ENCODE results near the gene HMCN2.

HMCN2 gene

DNA sequence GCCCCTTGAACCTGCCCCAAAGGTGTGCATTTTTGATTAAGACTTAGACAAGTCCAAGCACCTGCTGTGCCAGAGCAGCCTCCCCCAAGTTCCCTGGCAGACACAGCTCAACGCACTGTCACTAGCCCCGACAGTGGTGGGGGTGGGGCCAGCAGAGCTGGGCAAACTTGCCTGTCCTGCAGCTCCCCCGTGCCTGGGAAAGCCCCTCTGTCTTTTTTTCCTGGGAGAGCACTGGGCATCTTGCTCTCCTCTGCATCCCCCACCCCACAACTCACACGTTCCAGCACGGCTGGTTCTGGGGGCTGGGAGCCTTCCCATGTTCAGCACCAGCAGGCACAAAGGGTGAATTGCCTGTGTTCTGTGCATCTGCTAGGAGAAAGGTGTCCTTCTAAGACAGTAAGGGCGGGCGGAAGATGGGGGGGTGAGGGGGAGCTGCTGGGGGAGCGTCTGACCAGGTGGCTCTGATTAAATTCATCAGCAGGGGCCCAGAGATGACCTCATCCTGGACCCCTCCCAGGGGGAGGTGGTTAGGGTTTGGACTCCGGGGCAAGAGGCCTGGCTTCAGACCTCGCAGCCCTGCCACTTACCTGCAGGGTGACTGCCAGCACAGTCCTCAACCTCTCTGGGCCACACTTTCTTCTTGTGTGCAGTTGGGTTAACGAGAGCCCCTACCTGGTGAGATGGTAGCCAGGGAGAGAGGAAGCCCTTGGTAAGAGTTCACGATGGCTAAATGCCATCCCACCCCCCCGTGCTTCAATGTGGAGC lies 23.5 kb downstream of the HMCN2 start:
- Histone ChIP-seq H3F3A (ENCODE audit: low read depth) (no peaks in the 10 kb centered on the region), H3K4me1 (ENCODE audit: insufficient read depth, low read length, poor library complexity, severe bottlenecking) (no peaks in the 10 kb centered on the region), H3K9me3 (ENCODE audit: insufficient read depth, low read depth, low read length) (no peaks in the 10 kb centered on the region), H3K27me3 (ENCODE audit: insufficient read depth, low read length, poor library complexity, severe bottlenecking) (no peaks in the 10 kb centered on the region), H4K20me1 (ENCODE audit: insufficient read depth, low read length, poor library complexity, severe bottlenecking) (no peaks in the 10 kb centered on the region), H3K79me2 (ENCODE audit: insufficient read depth, low read length) (no peaks in the 10 kb centered on the region), H3K4me3 (ENCODE audit: low read length, poor library complexity, severe bottlenecking) (no peak overlapping the region), H2AFZ (ENCODE audit: low read length) (no peak overlapping the region), H3K9me2 (replicated peaks; ENCODE audit: low read depth, low read length) (no peaks in the 10 kb centered on the region), H3K36me3 (ENCODE audit: insufficient read depth, low read length) (no peaks in the 10 kb centered on the region), H3K4me2 (ENCODE audit: low read depth, low read length, poor library complexity, severe bottlenecking) (no peak overlapping the region), H3K9ac (ENCODE audit: low read depth, low read length, poor library complexity, severe bottlenecking) (no peak overlapping the region)
- TF ChIP-seq, protein P1, sequence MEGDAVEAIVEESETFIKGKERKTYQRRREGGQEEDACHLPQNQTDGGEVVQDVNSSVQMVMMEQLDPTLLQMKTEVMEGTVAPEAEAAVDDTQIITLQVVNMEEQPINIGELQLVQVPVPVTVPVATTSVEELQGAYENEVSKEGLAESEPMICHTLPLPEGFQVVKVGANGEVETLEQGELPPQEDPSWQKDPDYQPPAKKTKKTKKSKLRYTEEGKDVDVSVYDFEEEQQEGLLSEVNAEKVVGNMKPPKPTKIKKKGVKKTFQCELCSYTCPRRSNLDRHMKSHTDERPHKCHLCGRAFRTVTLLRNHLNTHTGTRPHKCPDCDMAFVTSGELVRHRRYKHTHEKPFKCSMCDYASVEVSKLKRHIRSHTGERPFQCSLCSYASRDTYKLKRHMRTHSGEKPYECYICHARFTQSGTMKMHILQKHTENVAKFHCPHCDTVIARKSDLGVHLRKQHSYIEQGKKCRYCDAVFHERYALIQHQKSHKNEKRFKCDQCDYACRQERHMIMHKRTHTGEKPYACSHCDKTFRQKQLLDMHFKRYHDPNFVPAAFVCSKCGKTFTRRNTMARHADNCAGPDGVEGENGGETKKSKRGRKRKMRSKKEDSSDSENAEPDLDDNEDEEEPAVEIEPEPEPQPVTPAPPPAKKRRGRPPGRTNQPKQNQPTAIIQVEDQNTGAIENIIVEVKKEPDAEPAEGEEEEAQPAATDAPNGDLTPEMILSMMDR (conservative IDR thresholded peaks at IDR 0.05; ENCODE audit: low read length): no peak
- TF ChIP-seq EZH2phosphoT487 (IDR thresholded peaks at IDR 0.05; ENCODE audit: borderline replicate concordance): no peak

DNA sequence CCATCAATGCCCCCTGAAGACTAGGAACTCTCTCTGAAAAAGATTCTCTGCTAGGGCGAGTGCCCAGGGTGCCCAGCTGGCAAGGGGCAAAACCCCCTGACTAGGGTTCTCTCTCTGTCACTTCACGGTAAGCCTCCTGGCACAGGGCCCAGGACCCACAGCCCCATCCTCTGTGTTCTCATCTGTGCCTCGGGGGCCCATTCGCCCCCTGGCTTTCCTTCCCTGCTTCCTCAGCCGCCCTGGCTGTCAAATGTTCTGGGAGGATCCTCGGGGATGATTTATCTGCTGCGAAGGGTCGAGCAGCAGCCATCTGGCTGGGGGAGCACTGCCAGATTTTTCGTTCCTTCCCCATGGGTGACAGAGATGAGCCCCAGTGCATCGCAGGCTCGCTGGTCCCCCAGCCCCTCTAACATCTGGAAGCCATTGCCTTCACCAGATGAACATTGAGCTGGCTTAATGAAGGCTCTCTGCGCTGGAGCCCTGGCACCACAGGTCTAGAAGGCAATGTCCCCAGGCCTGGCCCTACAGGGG lies 24.2 kb downstream of the HMCN2 start:
- no peaks in the 10 kb centered on the region for H3K9me2 ChIP-seq (replicated peaks; ENCODE audit: low read depth, low read length)
- H3K79me2 ChIP-seq (ENCODE audit: insufficient read depth, low read length): no peaks in the 10 kb centered on the region
- no peak overlapping the region for H3K4me2 ChIP-seq (ENCODE audit: low read depth, low read length, poor library complexity, severe bottlenecking)
- TF ChIP-seq, protein P1 (conservative IDR thresholded peaks at IDR 0.05; ENCODE audit: low read length): no peak
- no peak for TF ChIP-seq EZH2phosphoT487 (IDR thresholded peaks at IDR 0.05; ENCODE audit: borderline replicate concordance)
- H3F3A ChIP-seq (ENCODE audit: low read depth): no peaks in the 10 kb centered on the region
- H3K27me3 ChIP-seq (ENCODE audit: insufficient read depth, low read length, poor library complexity, severe bottlenecking): no peaks in the 10 kb centered on the region
- no peak overlapping the region for H2AFZ ChIP-seq (ENCODE audit: low read length)
- no peaks in the 10 kb centered on the region for H3K4me1 ChIP-seq (ENCODE audit: insufficient read depth, low read length, poor library complexity, severe bottlenecking)
- H3K36me3 ChIP-seq (ENCODE audit: insufficient read depth, low read length): no peaks in the 10 kb centered on the region
- H3K4me3 ChIP-seq (ENCODE audit: low read length, poor library complexity, severe bottlenecking): no peak overlapping the region
- H3K9ac ChIP-seq (ENCODE audit: low read depth, low read length, poor library complexity, severe bottlenecking): no peak overlapping the region
- H4K20me1 ChIP-seq (ENCODE audit: insufficient read depth, low read length, poor library complexity, severe bottlenecking): no peaks in the 10 kb centered on the region
- H3K9me3 ChIP-seq (ENCODE audit: insufficient read depth, low read depth, low read length): no peaks in the 10 kb centered on the region

DNA sequence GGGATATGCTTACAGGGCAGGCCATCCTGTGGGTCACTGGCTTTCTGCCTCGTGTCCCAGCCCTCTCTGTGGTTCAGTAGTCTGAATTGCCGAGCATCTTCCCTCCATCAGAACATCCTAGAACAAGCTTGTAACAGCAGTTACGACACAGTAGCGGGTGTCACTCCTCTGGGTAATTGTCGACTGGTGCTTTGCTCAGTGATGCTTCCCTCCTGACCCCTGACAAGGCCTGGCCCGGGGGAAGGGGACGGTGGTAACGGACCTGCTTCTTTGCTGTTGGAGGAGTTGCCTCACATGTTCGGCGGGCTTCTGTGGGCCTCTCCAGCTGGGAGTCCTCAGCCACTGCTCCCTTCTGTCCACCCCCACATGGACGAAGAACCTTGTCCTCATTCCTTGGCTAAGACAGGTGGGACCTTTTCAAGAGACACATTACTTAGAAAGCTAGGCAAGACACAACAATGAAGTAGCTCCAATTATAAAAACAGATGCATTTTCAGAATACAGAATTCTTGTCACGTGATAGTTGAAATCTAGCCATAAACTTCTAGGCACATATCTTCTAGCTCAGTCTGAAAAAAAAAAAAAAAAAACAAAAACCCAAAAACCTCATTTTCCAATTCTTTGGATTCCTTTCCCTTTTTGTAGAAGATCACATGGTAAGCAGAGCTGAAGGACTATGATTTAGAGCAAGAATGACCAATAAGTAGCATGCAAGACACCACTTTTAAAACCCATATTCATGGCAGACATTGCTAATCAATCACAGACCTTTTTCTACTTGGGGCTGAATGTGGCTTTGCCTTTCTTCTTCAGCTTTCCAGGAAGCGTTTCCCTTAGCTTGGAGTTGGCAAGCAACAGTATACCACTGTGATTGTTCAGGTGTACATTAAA lies 25.0 kb downstream of the HMCN2 start:
- H2AFZ ChIP-seq (ENCODE audit: low read length): no peak overlapping the region
- H3K4me2 ChIP-seq (ENCODE audit: low read depth, low read length, poor library complexity, severe bottlenecking): no peak overlapping the region
- no peaks in the 10 kb centered on the region for H3F3A ChIP-seq (ENCODE audit: low read depth)
- H3K9me3 ChIP-seq (ENCODE audit: insufficient read depth, low read depth, low read length): no peaks in the 10 kb centered on the region
- no peaks in the 10 kb centered on the region for H3K4me1 ChIP-seq (ENCODE audit: insufficient read depth, low read length, poor library complexity, severe bottlenecking)
- TF ChIP-seq EZH2phosphoT487 (IDR thresholded peaks at IDR 0.05; ENCODE audit: borderline replicate concordance): no peak
- TF ChIP-seq, protein P1 (conservative IDR thresholded peaks at IDR 0.05; ENCODE audit: low read length): no peak
- no peaks in the 10 kb centered on the region for H3K27me3 ChIP-seq (ENCODE audit: insufficient read depth, low read length, poor library complexity, severe bottlenecking)
- no peak overlapping the region for H3K4me3 ChIP-seq (ENCODE audit: low read length, poor library complexity, severe bottlenecking)
- H4K20me1 ChIP-seq (ENCODE audit: insufficient read depth, low read length, poor library complexity, severe bottlenecking): no peaks in the 10 kb centered on the region
- no peaks in the 10 kb centered on the region for H3K36me3 ChIP-seq (ENCODE audit: insufficient read depth, low read length)
- no peaks in the 10 kb centered on the region for H3K9me2 ChIP-seq (replicated peaks; ENCODE audit: low read depth, low read length)
- no peaks in the 10 kb centered on the region for H3K79me2 ChIP-seq (ENCODE audit: insufficient read depth, low read length)
- no peak overlapping the region for H3K9ac ChIP-seq (ENCODE audit: low read depth, low read length, poor library complexity, severe bottlenecking)
